GM12892 (cell line): ENCODE results near the gene NPFFR1.

ENCODE experiments used
- POLR2A ChIP-seq: IDR thresholded peaks from 2 replicates; pipeline ENCODE4 v1.6.1; 2011; ENCODE audit warnings: low read depth, low read length, control low read depth
- POLR2AphosphoS5 ChIP-seq: IDR thresholded peaks from 2 replicates; pipeline ENCODE4 v1.6.1; 2011; ENCODE audit warnings: low read depth, low read length, control low read depth

DNA sequence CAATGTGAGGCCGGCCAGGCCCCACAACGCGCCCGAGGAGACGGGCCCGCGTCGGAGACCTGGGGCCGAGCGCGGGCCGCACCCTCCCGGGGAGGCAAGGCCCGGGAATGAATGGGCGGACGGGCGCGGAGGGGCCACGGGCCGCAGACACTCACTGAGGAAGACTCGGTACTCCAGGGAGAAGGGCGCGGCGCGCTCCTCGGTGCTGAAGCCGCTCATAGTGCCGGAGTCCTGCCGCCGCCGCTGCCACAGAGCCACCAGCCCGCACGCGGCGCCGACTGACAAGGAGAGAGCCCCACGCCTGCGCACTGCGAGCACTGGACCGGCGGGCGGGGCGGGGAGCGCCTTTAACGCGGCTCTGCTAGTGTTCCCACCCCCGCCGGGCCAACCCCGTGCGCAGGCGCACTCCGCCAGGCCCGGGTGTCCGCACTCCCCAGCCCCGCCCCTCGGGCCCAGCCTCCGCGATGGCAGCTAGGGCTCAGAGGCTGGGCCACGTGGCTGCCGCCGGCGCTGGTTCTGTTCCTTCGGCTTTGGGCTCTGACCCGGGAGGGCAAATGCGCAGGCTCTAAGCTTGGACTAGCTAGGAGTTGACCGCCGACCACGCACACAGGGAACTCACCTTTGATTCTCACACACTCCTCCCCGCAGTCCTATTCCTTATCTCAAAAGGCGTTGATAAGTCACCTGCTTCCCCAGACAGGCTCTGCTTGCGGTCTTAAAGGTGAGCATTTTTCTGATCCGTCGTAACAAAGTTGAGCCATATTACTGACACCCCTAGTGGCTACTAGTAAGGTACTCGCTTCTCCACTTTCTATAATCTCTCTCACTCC, 50.5 kb downstream of the NPFFR1 start, which contains the start of gene PPA1:
- TF ChIP-seq POLR2A (peak; percentile 96), POLR2AphosphoS5 (peak; percentile 93)
